ENCODE results near the gene PARP16. TPM values are rescaled to one million over a fixed set of nuclear protein-coding genes. Genes with fewer than 3 reads are reported as not detected.

Gene PARP16
- total RNA-seq, 1 experiment from 2014 or later, result 9.7 TPM

DNA sequence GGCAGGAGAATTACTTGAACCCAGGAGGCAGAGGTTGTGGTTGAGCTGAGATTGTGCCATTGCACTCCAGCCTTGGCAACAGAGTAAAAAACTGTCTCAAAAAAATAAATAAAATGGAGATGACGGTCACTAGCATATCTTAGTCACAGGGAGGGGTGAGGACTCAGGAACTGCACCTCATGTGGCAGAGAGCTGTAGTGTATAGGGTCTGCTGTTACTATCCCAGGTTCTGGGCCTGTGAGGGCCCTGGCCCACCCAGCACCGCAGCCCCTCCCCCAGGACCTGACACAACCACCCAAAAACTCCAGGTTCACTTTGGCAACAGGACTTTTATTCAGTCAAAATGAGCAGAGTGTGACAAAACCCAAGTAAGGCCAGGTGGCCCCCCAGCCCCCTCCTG lies 40.1 kb upstream of the PARP16 start:
- H3K4me3 ChIP-seq (replicated peaks in 1 of 2; ENCODE audit: low read depth in 1 of 2, low read length in 2 of 2), result no peak overlapping the region
- no peaks in the 10 kb centered on the region for H3K9me2 ChIP-seq (ENCODE audit: insufficient read depth)
- no peaks in the 10 kb centered on the region for H3K4me1 ChIP-seq (ENCODE audit: control insufficient read depth in 1 of 2, insufficient read depth in 2 of 2, low read length in 2 of 2)
- H3K27ac ChIP-seq (ENCODE audit: low read depth, low read length), result no peak overlapping the region
- H4K20me1 ChIP-seq (ENCODE audit: insufficient read depth), result no peaks in the 10 kb centered on the region
- ATAC-seq (no peak), DNase-seq (ENCODE audit: low read depth, low spot score) (no peak)
- TF ChIP-seq, protein P1, sequence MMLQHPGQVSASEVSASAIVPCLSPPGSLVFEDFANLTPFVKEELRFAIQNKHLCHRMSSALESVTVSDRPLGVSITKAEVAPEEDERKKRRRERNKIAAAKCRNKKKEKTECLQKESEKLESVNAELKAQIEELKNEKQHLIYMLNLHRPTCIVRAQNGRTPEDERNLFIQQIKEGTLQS (IDR thresholded peaks at IDR 0.05), result no peak
- TF ChIP-seq, protein P2, sequence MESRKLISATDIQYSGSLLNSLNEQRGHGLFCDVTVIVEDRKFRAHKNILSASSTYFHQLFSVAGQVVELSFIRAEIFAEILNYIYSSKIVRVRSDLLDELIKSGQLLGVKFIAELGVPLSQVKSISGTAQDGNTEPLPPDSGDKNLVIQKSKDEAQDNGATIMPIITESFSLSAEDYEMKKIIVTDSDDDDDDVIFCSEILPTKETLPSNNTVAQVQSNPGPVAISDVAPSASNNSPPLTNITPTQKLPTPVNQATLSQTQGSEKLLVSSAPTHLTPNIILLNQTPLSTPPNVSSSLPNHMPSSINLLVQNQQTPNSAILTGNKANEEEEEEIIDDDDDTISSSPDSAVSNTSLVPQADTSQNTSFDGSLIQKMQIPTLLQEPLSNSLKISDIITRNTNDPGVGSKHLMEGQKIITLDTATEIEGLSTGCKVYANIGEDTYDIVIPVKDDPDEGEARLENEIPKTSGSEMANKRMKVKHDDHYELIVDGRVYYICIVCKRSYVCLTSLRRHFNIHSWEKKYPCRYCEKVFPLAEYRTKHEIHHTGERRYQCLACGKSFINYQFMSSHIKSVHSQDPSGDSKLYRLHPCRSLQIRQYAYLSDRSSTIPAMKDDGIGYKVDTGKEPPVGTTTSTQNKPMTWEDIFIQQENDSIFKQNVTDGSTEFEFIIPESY (IDR thresholded peaks at IDR 0.05; ENCODE audit: extremely low read depth, insufficient replicate concordance, low read length), result no peak
- TF ChIP-seq JUND (IDR thresholded peaks at IDR 0.05) (no peak), ZNF274 (IDR thresholded peaks at IDR 0.05; ENCODE audit: low read depth, low read length) (no peak), POLR2AphosphoS5 (IDR thresholded peaks at IDR 0.05; ENCODE audit: low read depth, low read length) (no peak), ZFX (IDR thresholded peaks at IDR 0.05) (no peak)
- TF ChIP-seq, protein P3, sequence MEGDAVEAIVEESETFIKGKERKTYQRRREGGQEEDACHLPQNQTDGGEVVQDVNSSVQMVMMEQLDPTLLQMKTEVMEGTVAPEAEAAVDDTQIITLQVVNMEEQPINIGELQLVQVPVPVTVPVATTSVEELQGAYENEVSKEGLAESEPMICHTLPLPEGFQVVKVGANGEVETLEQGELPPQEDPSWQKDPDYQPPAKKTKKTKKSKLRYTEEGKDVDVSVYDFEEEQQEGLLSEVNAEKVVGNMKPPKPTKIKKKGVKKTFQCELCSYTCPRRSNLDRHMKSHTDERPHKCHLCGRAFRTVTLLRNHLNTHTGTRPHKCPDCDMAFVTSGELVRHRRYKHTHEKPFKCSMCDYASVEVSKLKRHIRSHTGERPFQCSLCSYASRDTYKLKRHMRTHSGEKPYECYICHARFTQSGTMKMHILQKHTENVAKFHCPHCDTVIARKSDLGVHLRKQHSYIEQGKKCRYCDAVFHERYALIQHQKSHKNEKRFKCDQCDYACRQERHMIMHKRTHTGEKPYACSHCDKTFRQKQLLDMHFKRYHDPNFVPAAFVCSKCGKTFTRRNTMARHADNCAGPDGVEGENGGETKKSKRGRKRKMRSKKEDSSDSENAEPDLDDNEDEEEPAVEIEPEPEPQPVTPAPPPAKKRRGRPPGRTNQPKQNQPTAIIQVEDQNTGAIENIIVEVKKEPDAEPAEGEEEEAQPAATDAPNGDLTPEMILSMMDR (IDR thresholded peaks at IDR 0.05 in 2 of 3, conservative IDR thresholded peaks at IDR 0.05 in 1 of 3; ENCODE audit: borderline replicate concordance in 1 of 3, insufficient read depth in 1 of 3, low read depth in 2 of 3, low read length in 2 of 3), result no peak
- H3K9me3 ChIP-seq (ENCODE audit: control insufficient read depth in 1 of 2, insufficient read depth in 1 of 2, low read depth in 1 of 2, low read length in 2 of 2), result no peaks in the 10 kb centered on the region
- BruUV-seq (replicated peaks), result no TSS peak
- no peaks in the 10 kb centered on the region for H3K27me3 ChIP-seq (ENCODE audit: insufficient read depth, low read length)
- no peak overlapping the region for H2AFZ ChIP-seq (ENCODE audit: low read depth, low read length, poor library complexity, severe bottlenecking)
- ChIA-PET RAD21 (ENCODE audit: low non-redundant PET in 1 of 2, low total read pairs in 2 of 2, uncharacterized antibody in 2 of 2, unreplicated experiment in 2 of 2) (no interaction called here), POLR2A (interaction anchor here (2.5 kb wide), 1 partner anchor 22 kb away, joined by 9 read pairs; the partner anchor contains the start of gene RNU5B-1), CTCF (interaction anchor here (0.8 kb wide), 1 partner anchor 58 kb away, joined by 4 read pairs; no protein-coding TSS in a partner anchor)
- H3K79me2 ChIP-seq (ENCODE audit: insufficient read depth, low read length), result no peaks in the 10 kb centered on the region
- no peaks in the 10 kb centered on the region for H3K36me3 ChIP-seq (ENCODE audit: control insufficient read depth in 1 of 2, insufficient read depth in 2 of 2, low read length in 2 of 2)
- H3K4me2 ChIP-seq (ENCODE audit: low read length), result no peak overlapping the region
- intact Hi-C loops (cut with micrococcal nuclease), result no loop called here
- no peak overlapping the region for H3K9ac ChIP-seq (ENCODE audit: low read length)

All from HCT116 (cell line).